IMR-90 (cell line): Measurements from ENCODE around the gene SPDYE18. TPM values are rescaled to one million over a fixed set of nuclear protein-coding genes. Genes with fewer than 3 reads are reported as not detected.
"Not testable (repeated sequence)": the region's sequence is repeated elsewhere in the genome, so short reads cannot be mapped to it uniquely, and the experiment has no call there.

Experiments
- ATAC-seq: fragments of 200-7000 bp; cut with Tn5 transposase; 2 replicates; pipeline ENCODE4 v1.9.1; 2020; ENCODE audit warnings: low read depth, mild to moderate bottlenecking, moderate library complexity
- BruUV-seq: library from RNA; stranded (reverse); fragments of 400-500 nt; replicated peaks from 2 replicates; lab custom pipeline; 2021; lab: Mats Ljungman, UMichigan
- CTCF ChIA-PET: fragments of 300-600 bp; formaldehyde crosslinking; extraction: SDS; loops from one replicate; lab custom pipeline; 2021; ENCODE audit warnings: antibody characterized with exemption; lab: Yijun Ruan, JAX
- POLR2A ChIA-PET: fragments of 300-600 bp; sonication (Branson Sonifier 250); formaldehyde crosslinking; loops from one replicate; lab custom pipeline; 2022; ENCODE audit warnings: antibody characterized with exemption; ENCODE audit not compliant: unreplicated experiment; lab: Charles Lee
- DNase-seq: peaks from one replicate; pipeline ENCODE4 v3.0.0; 2013
- H2AFZ ChIP-seq: replicated peaks from 2 replicates; pipeline ENCODE3; 2013; ENCODE audit warnings: low read length, mild to moderate bottlenecking; ENCODE audit not compliant: poor library complexity
- H2AK5ac ChIP-seq: 2 replicates; pipeline ENCODE4 v1.6.1; 2013; ENCODE audit warnings: low read depth, low read length, inconsistent platforms
- H2AK9ac ChIP-seq: replicated peaks from 2 replicates; pipeline ENCODE3; 2013; ENCODE audit warnings: mild to moderate bottlenecking, low read depth, low read length, moderate library complexity; ENCODE audit not compliant: poor library complexity
- H2BK120ac ChIP-seq: 2 replicates; pipeline ENCODE4 v1.6.1; 2013; ENCODE audit warnings: low read depth, low read length, inconsistent platforms
- H2BK15ac ChIP-seq: 3 replicates; pipeline ENCODE4 v1.6.1; 2013; ENCODE audit warnings: low read depth, low read length, inconsistent platforms
- H2BK20ac ChIP-seq: 2 replicates; pipeline ENCODE4 v1.6.1; 2013; ENCODE audit warnings: low read depth, mild to moderate bottlenecking, inconsistent platforms, low read length, moderate library complexity
- H2BK5ac ChIP-seq: 2 replicates; pipeline ENCODE4 v1.6.1; 2013; ENCODE audit warnings: mild to moderate bottlenecking, low read depth, low read length, inconsistent platforms; ENCODE audit not compliant: poor library complexity, severe bottlenecking
- H3K14ac ChIP-seq: replicated peaks from 2 replicates; pipeline ENCODE4 v1.6.1; 2013; ENCODE audit warnings: low read depth, low read length, inconsistent platforms
- H3K18ac ChIP-seq: 2 replicates; pipeline ENCODE4 v1.6.1; 2013; ENCODE audit warnings: low read depth, low read length, control low read depth
- H3K23ac ChIP-seq: 2 replicates; pipeline ENCODE4 v1.6.1; 2013; ENCODE audit warnings: low read depth, low read length, inconsistent platforms
- H3K27ac ChIP-seq: 2 replicates; pipeline ENCODE4 v1.5.1; 2013; ENCODE audit warnings: mild to moderate bottlenecking, control low read depth, low read length; ENCODE audit not compliant: insufficient read depth
- H3K27me3 ChIP-seq: 2 replicates; pipeline ENCODE4 v1.6.1; 2013; ENCODE audit warnings: low read length; ENCODE audit not compliant: control insufficient read depth, insufficient read depth
- H3K36me3 ChIP-seq: 2 replicates; pipeline ENCODE4 v1.6.1; 2013; ENCODE audit warnings: low read length, mixed read lengths; ENCODE audit not compliant: control insufficient read depth, insufficient read depth
- H3K4ac ChIP-seq: 2 replicates; pipeline ENCODE4 v1.6.1; 2013; ENCODE audit warnings: low read depth, low read length, inconsistent platforms
- H3K4me1 ChIP-seq: 2 replicates; pipeline ENCODE4 v1.6.1; 2013; ENCODE audit warnings: low read length, mixed read lengths; ENCODE audit not compliant: control insufficient read depth, insufficient read depth
- H3K4me2 ChIP-seq: 2 replicates; pipeline ENCODE4 v1.6.1; 2013; ENCODE audit warnings: low read depth, mild to moderate bottlenecking, control low read depth, low read length, moderate library complexity
- H3K4me3 ChIP-seq: 2 replicates; pipeline ENCODE4 v1.5.1; 2013; ENCODE audit warnings: low read depth, mild to moderate bottlenecking, control low read depth, low read length, moderate library complexity; ENCODE audit not compliant: insufficient read depth
- H3K56ac ChIP-seq: 2 replicates; pipeline ENCODE4 v1.6.1; 2013; ENCODE audit warnings: low read length, inconsistent platforms; ENCODE audit not compliant: insufficient read depth; ENCODE audit errors: extremely low read depth
- H3K79me1 ChIP-seq, 2 experiments: 2 replicates each; pipeline ENCODE4 v1.6.1; 2013; ENCODE audit warnings: low read length in 2 of 2, inconsistent platforms in 1 of 2, low read depth in 1 of 2
- H3K9ac ChIP-seq: 2 replicates; pipeline ENCODE4 v1.6.1; 2013; ENCODE audit warnings: low read depth, low read length, control low read depth
- H3K9me1 ChIP-seq: 2 replicates; pipeline ENCODE4 v1.6.1; 2013; ENCODE audit warnings: low read length, inconsistent platforms; ENCODE audit not compliant: insufficient read depth
- H3K9me3 ChIP-seq: 2 replicates; pipeline ENCODE4 v1.6.1; 2013; ENCODE audit warnings: low read length; ENCODE audit not compliant: control insufficient read depth, insufficient read depth
- H4K20me1 ChIP-seq: 2 replicates; pipeline ENCODE4 v1.6.1; 2013; ENCODE audit warnings: low read length, inconsistent platforms; ENCODE audit not compliant: insufficient read depth
- H4K5ac ChIP-seq: 2 replicates; pipeline ENCODE4 v1.6.1; 2013; ENCODE audit warnings: mild to moderate bottlenecking, low read depth, low read length, control low read depth
- H4K8ac ChIP-seq, 2 experiments: 2 replicates each; pipeline ENCODE4 v1.6.1; 2013; ENCODE audit warnings: low read depth in 2 of 2, low read length in 2 of 2, control low read depth in 1 of 2, inconsistent platforms in 1 of 2
- H4K91ac ChIP-seq: 2 replicates; pipeline ENCODE4 v1.6.1; 2013; ENCODE audit warnings: low read depth, low read length, inconsistent platforms; ENCODE audit not compliant: insufficient read depth
- WGBS, 2 experiments: methylation state at CpG; one replicate each; pipeline versions ENCODE4 v1.1.5 to v1.1.7; 2013; ENCODE audit warnings: missing lambda C conversion rate in 2 of 2; ENCODE audit not compliant: insufficient read length in 1 of 2; ENCODE audit errors: extremely low coverage in 2 of 2; 5-methylcytosine and 5-hydroxymethylcytosine counted together
- dilution Hi-C: fragments of 300-500 bp; cut with HindIII; formaldehyde crosslinking; loops from one replicate; pipeline ENCODE4 v1.14.3; 2018; ENCODE audit warnings: low sequenced_read_pairs; ENCODE audit not compliant: unreplicated experiment
- in situ Hi-C: fragments of 300-500 bp; cut with MboI; formaldehyde crosslinking; loops from 3 replicates; pipeline ENCODE4 v1.14.3; 2019; ENCODE audit warnings: low sequenced_read_pairs, inconsistent platforms, mixed read lengths
- intact Hi-C: fragments of 100-400 bp; cut with micrococcal nuclease; formaldehyde crosslinking; loops from 2 replicates; pipeline ENCODE4 v1.10.0; 2022
- polyA plus RNA-seq, 3 experiments: library from polyadenylated mRNA; depleted of rRNA; stranded (reverse); fragments of >200 nt; gene quantifications; 2 replicates each; pipeline ENCODE4 v1.2.3, GENCODE V29; 2012; ENCODE audit warnings: low replicate concordance in 1 of 3
- total RNA-seq: library from RNA; depleted of rRNA; stranded (reverse); fragments of >200 nt; gene quantifications from 2 replicates; pipeline ENCODE4 v1.2.3, GENCODE V29; 2012

The SPDYE18 gene
- total and polyA plus RNA-seq, 2 of the 4 experiments (the other 2 are of a cell fraction) = not detected

GRCh38 chr7:77100501-77100900, 38.1 kb upstream of the SPDYE18 start:
- H2BK20ac ChIP-seq, H3K56ac ChIP-seq, H2AK5ac ChIP-seq, H2AFZ ChIP-seq, H3K18ac ChIP-seq, H3K4me1 ChIP-seq, CTCF ChIA-PET, H3K23ac ChIP-seq, H4K91ac ChIP-seq, POLR2A ChIA-PET, dilution Hi-C loops, ATAC-seq, BruUV-seq, H3K27me3 ChIP-seq, H3K9me3 ChIP-seq, DNase-seq, H2AK9ac ChIP-seq, H3K14ac ChIP-seq, H2BK120ac ChIP-seq, H3K36me3 ChIP-seq, in situ Hi-C loops, H3K27ac ChIP-seq, H4K5ac ChIP-seq, H3K4me2 ChIP-seq, H3K79me1 ChIP-seq, H3K9ac ChIP-seq, H2BK5ac ChIP-seq, H3K9me1 ChIP-seq, H3K4me3 ChIP-seq, H2BK15ac ChIP-seq, H4K8ac ChIP-seq, intact Hi-C loops, H3K4ac ChIP-seq, H4K20me1 ChIP-seq: not testable (repeated sequence)
- no CpG with 5 or more reads among the region's 3 CpGs for WGBS, 2 experiments

GRCh38 chr7:77092301-77092700, 29.9 kb upstream of the SPDYE18 start:
- in situ Hi-C loops, H4K5ac ChIP-seq, dilution Hi-C loops, H3K23ac ChIP-seq, H2BK20ac ChIP-seq, intact Hi-C loops, H2BK120ac ChIP-seq, H2AFZ ChIP-seq, H2AK9ac ChIP-seq, H3K79me1 ChIP-seq, H3K27ac ChIP-seq, H2AK5ac ChIP-seq, DNase-seq, H3K9ac ChIP-seq, BruUV-seq, H3K9me1 ChIP-seq, H2BK15ac ChIP-seq, H2BK5ac ChIP-seq, H3K9me3 ChIP-seq, H4K20me1 ChIP-seq, H4K91ac ChIP-seq, H3K18ac ChIP-seq, H3K4ac ChIP-seq, POLR2A ChIA-PET, H3K36me3 ChIP-seq, H4K8ac ChIP-seq, H3K4me3 ChIP-seq, H3K4me1 ChIP-seq, ATAC-seq, CTCF ChIA-PET, H3K14ac ChIP-seq, H3K4me2 ChIP-seq, H3K27me3 ChIP-seq, H3K56ac ChIP-seq: not testable (repeated sequence)
- WGBS, 2 experiments = no CpG with 5 or more reads among the region's 2 CpGs
